ENCODE results near the gene GRIK3.

GRIK3 gene

DNA sequence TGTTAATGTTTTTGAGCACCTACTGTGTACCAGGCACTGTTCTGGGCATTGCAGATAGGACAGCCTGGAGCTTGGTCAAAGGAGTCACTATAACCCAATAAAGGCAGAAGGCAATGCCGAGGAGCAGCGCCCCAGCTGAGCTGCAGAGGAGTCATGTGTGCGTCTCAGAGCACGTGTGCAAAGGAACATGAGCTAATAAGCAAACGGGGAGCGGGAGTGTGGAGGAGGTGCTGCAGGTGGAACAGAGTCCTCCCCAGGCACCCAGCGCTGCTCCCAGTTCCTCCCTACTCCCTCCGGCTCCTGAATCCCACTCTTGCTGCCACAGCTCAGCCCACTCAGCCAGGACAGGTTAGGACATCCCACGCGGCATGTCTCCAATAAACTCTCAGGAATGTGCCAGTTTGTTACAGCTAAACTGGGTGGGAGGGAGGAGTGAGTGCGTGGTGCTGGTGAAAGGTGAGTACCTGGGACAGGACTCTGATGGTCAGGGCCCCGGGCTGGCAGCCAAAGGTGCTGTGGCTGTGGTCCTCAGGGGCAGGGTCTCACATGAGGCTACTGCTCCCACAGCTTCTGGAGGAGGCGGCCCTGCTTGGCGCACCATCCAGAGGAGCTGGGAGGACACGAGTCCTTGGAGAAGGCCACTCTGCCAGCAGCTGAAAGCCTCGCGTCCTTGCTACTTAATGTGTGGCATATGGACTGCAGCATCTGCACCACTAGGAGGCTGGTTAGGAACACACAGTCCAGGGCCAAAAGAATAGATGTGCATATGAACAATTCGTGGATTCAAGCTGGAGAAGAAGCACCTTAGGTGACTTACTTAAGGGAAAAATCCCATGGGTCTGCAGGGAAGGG, 52.3 kb downstream of the GRIK3 start:
- TF ChIP-seq ZFX (IDR thresholded peaks at IDR 0.05; ENCODE audit: borderline replicate concordance), result no peak
- TF ChIP-seq, protein P1, sequence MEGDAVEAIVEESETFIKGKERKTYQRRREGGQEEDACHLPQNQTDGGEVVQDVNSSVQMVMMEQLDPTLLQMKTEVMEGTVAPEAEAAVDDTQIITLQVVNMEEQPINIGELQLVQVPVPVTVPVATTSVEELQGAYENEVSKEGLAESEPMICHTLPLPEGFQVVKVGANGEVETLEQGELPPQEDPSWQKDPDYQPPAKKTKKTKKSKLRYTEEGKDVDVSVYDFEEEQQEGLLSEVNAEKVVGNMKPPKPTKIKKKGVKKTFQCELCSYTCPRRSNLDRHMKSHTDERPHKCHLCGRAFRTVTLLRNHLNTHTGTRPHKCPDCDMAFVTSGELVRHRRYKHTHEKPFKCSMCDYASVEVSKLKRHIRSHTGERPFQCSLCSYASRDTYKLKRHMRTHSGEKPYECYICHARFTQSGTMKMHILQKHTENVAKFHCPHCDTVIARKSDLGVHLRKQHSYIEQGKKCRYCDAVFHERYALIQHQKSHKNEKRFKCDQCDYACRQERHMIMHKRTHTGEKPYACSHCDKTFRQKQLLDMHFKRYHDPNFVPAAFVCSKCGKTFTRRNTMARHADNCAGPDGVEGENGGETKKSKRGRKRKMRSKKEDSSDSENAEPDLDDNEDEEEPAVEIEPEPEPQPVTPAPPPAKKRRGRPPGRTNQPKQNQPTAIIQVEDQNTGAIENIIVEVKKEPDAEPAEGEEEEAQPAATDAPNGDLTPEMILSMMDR (IDR thresholded peaks at IDR 0.05), result no peak
- no peak overlapping the region for H3K27ac ChIP-seq

DNA sequence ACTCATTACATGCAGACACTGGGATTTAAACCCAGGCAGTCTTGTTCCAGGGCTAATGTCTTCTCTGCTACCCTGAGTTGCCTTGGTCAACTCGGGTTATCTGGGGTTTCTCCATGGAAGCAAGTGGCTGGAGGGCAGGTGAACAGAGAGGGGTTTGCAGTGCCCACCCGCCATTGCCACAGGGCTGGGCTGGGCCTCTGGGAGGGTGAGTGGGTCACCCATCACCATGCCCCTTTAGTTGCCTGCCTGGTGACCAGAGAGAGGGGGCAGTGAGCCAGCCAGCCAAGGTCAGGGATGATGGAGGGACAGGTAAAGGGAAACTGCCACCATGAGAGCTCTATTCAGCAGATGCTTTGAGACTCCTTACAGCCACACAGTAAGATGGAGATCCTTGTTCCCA, 53.2 kb downstream of the GRIK3 start:
- H3K27ac ChIP-seq, result no peak overlapping the region
- no peak for TF ChIP-seq ZFX (IDR thresholded peaks at IDR 0.05; ENCODE audit: borderline replicate concordance)
- TF ChIP-seq, protein P1 (IDR thresholded peaks at IDR 0.05), result no peak

DNA sequence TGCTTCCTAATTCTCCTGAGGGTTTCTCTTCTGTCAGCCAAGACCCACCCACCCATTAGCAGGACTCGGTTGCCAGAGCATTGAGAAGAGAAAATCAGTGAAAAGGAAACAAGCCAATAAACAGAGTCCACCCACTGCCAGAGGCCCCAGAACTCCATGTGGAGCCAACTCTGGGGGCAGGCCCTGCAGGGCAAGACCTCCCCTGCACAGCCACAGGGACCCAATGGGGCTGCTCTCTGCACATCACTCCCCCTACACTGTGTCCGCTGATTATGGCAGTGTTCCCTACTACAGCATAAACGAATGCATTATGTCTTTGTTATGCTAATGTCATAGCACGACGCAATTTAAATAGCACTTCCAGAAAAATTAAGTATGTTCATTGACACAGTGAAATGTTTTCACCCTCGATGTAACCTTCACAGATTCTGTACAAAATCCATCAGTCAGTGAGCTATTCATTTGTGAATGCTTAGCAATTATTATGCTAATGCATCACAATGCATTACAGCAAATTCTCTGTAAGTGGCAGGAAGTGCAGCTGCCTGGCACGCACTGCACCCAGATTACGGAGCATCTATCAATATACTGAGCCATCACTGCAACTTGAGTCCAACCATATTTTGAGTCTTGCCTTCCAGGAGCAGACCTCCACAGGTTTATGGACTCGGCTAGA, 56.4 kb downstream of the GRIK3 start:
- no peak overlapping the region for H3K27ac ChIP-seq
- TF ChIP-seq, protein P1 (IDR thresholded peaks at IDR 0.05), result no peak
- no peak for TF ChIP-seq ZFX (IDR thresholded peaks at IDR 0.05; ENCODE audit: borderline replicate concordance)

DNA sequence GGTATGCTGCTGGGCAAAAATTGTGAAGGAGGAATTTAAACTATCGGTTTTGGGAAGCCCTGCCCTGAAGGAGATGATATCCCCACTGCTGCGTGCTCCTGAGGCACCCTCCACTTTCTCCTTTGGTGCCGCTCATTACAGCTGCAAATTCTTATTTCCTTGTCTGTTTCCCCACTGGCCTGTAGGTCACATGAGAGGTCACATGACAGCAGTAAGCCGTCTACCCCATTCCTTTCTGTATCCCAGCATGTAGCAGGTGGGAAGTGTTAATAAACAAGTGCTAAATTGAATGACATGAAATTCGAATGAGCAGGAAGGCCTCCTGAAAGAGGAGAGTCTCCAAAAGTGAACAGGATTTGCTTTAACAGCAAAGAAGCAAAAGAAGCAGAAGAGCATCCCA, 58.7 kb downstream of the GRIK3 start:
- H3K27ac ChIP-seq, result no peak overlapping the region
- no peak for TF ChIP-seq ZFX (IDR thresholded peaks at IDR 0.05; ENCODE audit: borderline replicate concordance)
- TF ChIP-seq, protein P1 (IDR thresholded peaks at IDR 0.05), result no peak

DNA sequence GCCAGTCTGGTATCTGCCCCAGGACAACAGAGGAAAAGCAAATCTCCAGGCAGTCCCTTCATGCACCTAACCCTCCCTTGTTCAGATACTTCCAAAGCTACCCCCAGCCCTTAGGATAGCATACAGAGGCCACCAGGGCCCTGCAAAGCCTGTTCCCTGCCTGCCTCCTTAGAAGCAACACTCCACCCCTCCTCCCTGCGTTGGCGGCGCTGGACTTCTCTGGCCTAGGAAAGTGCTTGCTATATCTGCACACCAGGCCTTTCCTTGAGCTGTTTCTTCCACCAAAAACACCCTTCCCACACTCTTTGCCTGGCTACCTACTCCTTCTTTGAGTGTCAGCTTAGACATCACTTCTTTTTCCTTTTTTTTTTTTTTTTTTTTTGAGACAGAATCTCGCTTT, 61.3 kb downstream of the GRIK3 start:
- no peak for TF ChIP-seq ZFX (IDR thresholded peaks at IDR 0.05; ENCODE audit: borderline replicate concordance)
- TF ChIP-seq, protein P1 (IDR thresholded peaks at IDR 0.05), result no peak

DNA sequence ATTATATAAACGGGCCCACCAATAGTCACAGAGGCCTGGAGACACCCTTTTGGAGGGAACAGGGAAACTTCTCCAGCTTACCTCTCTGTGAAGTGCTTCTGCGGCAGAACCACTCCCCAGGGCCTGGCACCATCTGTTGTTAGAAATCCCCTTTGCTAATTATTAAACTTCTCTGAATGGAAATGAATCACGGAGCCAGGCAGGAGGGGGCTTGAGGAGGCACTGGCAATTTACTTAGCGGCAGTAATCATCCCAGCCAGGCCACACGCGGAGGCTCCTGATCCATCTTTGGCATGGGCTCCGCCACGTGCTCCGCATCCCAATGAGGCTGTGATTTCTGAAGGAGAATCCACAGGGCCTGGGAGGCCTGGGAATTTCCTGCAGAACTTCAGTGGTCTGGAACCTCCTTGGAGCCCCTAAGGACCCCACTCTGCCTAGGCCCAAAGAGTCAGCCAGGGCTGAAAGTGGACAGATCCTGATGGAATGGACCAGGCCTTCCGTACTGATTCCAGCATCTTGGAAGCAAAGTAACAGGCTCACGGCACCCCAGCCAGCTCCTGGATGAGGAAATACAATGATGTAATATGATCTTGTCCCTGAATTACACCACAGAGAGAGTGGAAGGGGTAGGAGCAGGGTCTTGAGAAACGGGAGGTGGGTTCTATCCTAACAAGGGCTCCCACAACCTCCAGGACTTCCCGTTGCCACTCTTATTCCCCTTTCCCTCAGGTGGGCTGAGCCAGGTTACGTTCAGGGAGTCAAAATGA, 62.3 kb downstream of the GRIK3 start:
- TF ChIP-seq, protein P1 (IDR thresholded peaks at IDR 0.05), result no peak
- no peak for TF ChIP-seq ZFX (IDR thresholded peaks at IDR 0.05; ENCODE audit: borderline replicate concordance)

More for the DNA sequence above, 61.3 kb downstream of the GRIK3 start:
- no peak overlapping the region for H3K27ac ChIP-seq

More for the DNA sequence above, 62.3 kb downstream of the GRIK3 start:
- no peak overlapping the region for H3K27ac ChIP-seq

Data from 22Rv1 (cell line).